H1 (cell line): ENCODE measurements around the gene TFPI2. TPM values are rescaled to one million over a fixed set of nuclear protein-coding genes. Genes with fewer than 3 reads are reported as not detected.

Experiments
- CTCF ChIA-PET: fragments of 300-600 bp; sonication (Branson Sonifier 250); formaldehyde crosslinking; loops from one replicate; lab custom pipeline; 2021; ENCODE audit not compliant: partially characterized antibody; lab: Charles Lee
- POLR2A ChIA-PET: fragments of 300-600 bp; sonication (Branson Sonifier 250); formaldehyde crosslinking; loops from one replicate; lab custom pipeline; 2021; ENCODE audit warnings: inconsistent platforms; ENCODE audit not compliant: partially characterized antibody; lab: Charles Lee
- DNase-seq, 2 experiments: peaks; one replicate each; pipeline versions ENCODE4 v3.0.0 to v3.0.0-alpha.2; 2010 to 2022; ENCODE audit warnings: low spot score in 2 of 2, low read depth in 1 of 2, mixed read lengths in 1 of 2
- FAIRE-seq: peaks from 2 replicates; lab custom pipeline; 2011; peaks lifted over from hg19 to GRCh38; lab: Jason Lieb, UNC
- H2AFZ ChIP-seq: 2 replicates; pipeline ENCODE4 v1.8.1; 2012; ENCODE audit warnings: low read length, inconsistent platforms
- H2AK5ac ChIP-seq: 2 replicates; pipeline ENCODE4 v1.6.1; 2013; ENCODE audit warnings: low read depth, low read length
- H2BK120ac ChIP-seq: replicated peaks from 2 replicates; pipeline ENCODE3; 2013; ENCODE audit warnings: low read depth, low read length, inconsistent platforms
- H2BK12ac ChIP-seq: 2 replicates; pipeline ENCODE4 v1.6.1; 2013; ENCODE audit warnings: low read depth, low read length
- H2BK15ac ChIP-seq: 2 replicates; pipeline ENCODE4 v1.6.1; 2013; ENCODE audit warnings: low read length
- H2BK20ac ChIP-seq: 2 replicates; pipeline ENCODE4 v1.6.1; 2013; ENCODE audit warnings: low read length
- H2BK5ac ChIP-seq: 2 replicates; pipeline ENCODE4 v1.6.1; 2013; ENCODE audit warnings: low read depth, low read length
- H3K14ac ChIP-seq: 2 replicates; pipeline ENCODE4 v1.6.1; 2013; ENCODE audit warnings: inconsistent platforms; ENCODE audit not compliant: insufficient read length
- H3K18ac ChIP-seq: 2 replicates; pipeline ENCODE4 v1.6.1; 2013; ENCODE audit warnings: low read length; ENCODE audit errors: extremely low read depth
- H3K23ac ChIP-seq: 2 replicates; pipeline ENCODE4 v1.6.1; 2013; ENCODE audit warnings: inconsistent platforms; ENCODE audit not compliant: insufficient read length
- H3K23me2 ChIP-seq: 2 replicates; pipeline ENCODE4 v1.6.1; 2013; ENCODE audit warnings: low read depth, low read length
- H3K27ac ChIP-seq: 2 replicates; pipeline ENCODE4 v1.6.1; 2011; ENCODE audit warnings: low read depth, low read length, inconsistent platforms
- H3K27me3 ChIP-seq, 4 experiments: replicated peaks in 1 of 4; 1 replicate in 1 of 4; 2 replicates in 3 of 4; pipeline versions ENCODE4 v1.6.1 to v1.8.1; 2011 to 2013; ENCODE audit warnings: low read length in 3 of 4, mild to moderate bottlenecking in 3 of 4, inconsistent platforms in 2 of 4, mixed read lengths in 2 of 4, moderate library complexity in 1 of 4; ENCODE audit not compliant: control insufficient read depth in 3 of 4, insufficient read depth in 3 of 4; ENCODE audit errors: extremely low read depth in 1 of 4
- H3K36me3 ChIP-seq, 4 experiments: 2 replicates each; pipeline versions ENCODE4 v1.6.1 to v1.8.1; 2011 to 2013; ENCODE audit warnings: mild to moderate bottlenecking in 4 of 4, low read length in 3 of 4, moderate library complexity in 2 of 4, control low read depth in 1 of 4, inconsistent platforms in 1 of 4; ENCODE audit not compliant: insufficient read depth in 4 of 4, control insufficient read depth in 2 of 4
- H3K4ac ChIP-seq: replicated peaks from 2 replicates; pipeline ENCODE3; 2013; ENCODE audit warnings: low read length, low read depth, mixed read lengths, inconsistent platforms; ENCODE audit not compliant: insufficient read length
- H3K4me1 ChIP-seq, 4 experiments: replicated peaks in 1 of 4; 1 replicate in 1 of 4; 2 replicates in 3 of 4; pipeline versions ENCODE4 v1.6.1 to v1.8.1; 2011 to 2013; ENCODE audit warnings: low read length in 3 of 4, inconsistent platforms in 2 of 4, mixed read lengths in 1 of 4; ENCODE audit not compliant: insufficient read depth in 4 of 4, control insufficient read depth in 3 of 4
- H3K4me2 ChIP-seq, 2 experiments: 2 replicates each; pipeline versions ENCODE4 v1.6.1 to v1.8.1; 2011 to 2013; ENCODE audit warnings: low read depth in 2 of 2, low read length in 2 of 2, control low read depth in 1 of 2, inconsistent platforms in 1 of 2, mild to moderate bottlenecking in 1 of 2; ENCODE audit not compliant: insufficient read depth in 1 of 2
- H3K4me3 ChIP-seq, 4 experiments: fragments of 200-600, 300-600 bp in 1 of 4; sonication (generic), shearing (Covaris generic), sonication (Bioruptor Twin) in 1 of 4; 2 replicates each; pipeline versions ENCODE4 v1.5.1 to v1.8.1; 2011 to 2016; ENCODE audit warnings: low read length in 4 of 4, low read depth in 3 of 4, control low read depth in 2 of 4, inconsistent platforms in 2 of 4, mild to moderate bottlenecking in 2 of 4, mixed read lengths in 1 of 4, moderate library complexity in 1 of 4; ENCODE audit not compliant: insufficient read depth in 2 of 4; ENCODE audit errors: extremely low read depth in 1 of 4
- H3K56ac ChIP-seq: replicated peaks from 2 replicates; pipeline ENCODE3; 2013; ENCODE audit warnings: low read depth, mild to moderate bottlenecking, mixed read lengths, low read length, inconsistent platforms; ENCODE audit not compliant: insufficient read length
- H3K79me1 ChIP-seq: 2 replicates; pipeline ENCODE4 v1.6.1; 2013; ENCODE audit warnings: low read depth, low read length, control low read depth
- H3K79me2 ChIP-seq, 2 experiments: 2 replicates each; pipeline versions ENCODE4 v1.6.1 to v1.8.1; 2012 to 2013; ENCODE audit warnings: low read length in 2 of 2, mild to moderate bottlenecking in 2 of 2, inconsistent platforms in 1 of 2; ENCODE audit not compliant: insufficient read depth in 2 of 2, control insufficient read depth in 1 of 2
- H3K9ac ChIP-seq, 4 experiments: replicated peaks in 1 of 4; 1 replicate in 1 of 4; 2 replicates in 3 of 4; pipeline versions ENCODE4 v1.6.1 to v1.8.1; 2011 to 2013; ENCODE audit warnings: low read depth in 3 of 4, low read length in 3 of 4, control low read depth in 2 of 4, mild to moderate bottlenecking in 2 of 4, moderate library complexity in 2 of 4, inconsistent platforms in 1 of 4; ENCODE audit errors: extremely low read depth in 1 of 4
- H3K9me3 ChIP-seq, 2 experiments: 2 replicates each; pipeline versions ENCODE4 v1.6.1 to v1.8.1; 2012 to 2013; ENCODE audit warnings: mild to moderate bottlenecking in 2 of 2, moderate library complexity in 2 of 2, control low read depth in 1 of 2, inconsistent platforms in 1 of 2, low read depth in 1 of 2, low read length in 1 of 2, mixed read lengths in 1 of 2; ENCODE audit not compliant: insufficient read depth in 2 of 2
- H4K20me1 ChIP-seq, 2 experiments: replicated peaks in 1 of 2; 2 replicates each; pipeline versions ENCODE3 to v1.8.1; 2011 to 2013; ENCODE audit warnings: inconsistent platforms in 2 of 2, low read length in 2 of 2, mild to moderate bottlenecking in 1 of 2; ENCODE audit not compliant: insufficient read depth in 2 of 2, control insufficient read depth in 1 of 2
- H4K5ac ChIP-seq: 2 replicates; pipeline ENCODE4 v1.6.1; 2013; ENCODE audit warnings: low read length, low read depth, mixed read lengths, inconsistent platforms; ENCODE audit not compliant: insufficient read length
- H4K8ac ChIP-seq: 2 replicates; pipeline ENCODE4 v1.8.0; 2013; ENCODE audit warnings: mild to moderate bottlenecking, moderate library complexity, low read length, inconsistent platforms; ENCODE audit not compliant: insufficient read depth; ENCODE audit errors: extremely low read depth
- H4K91ac ChIP-seq: replicated peaks from 2 replicates; pipeline ENCODE3; 2013; ENCODE audit warnings: low read length, mixed read lengths, inconsistent platforms; ENCODE audit not compliant: insufficient read length
- BACH1 ChIP-seq: IDR thresholded peaks from 2 replicates; pipeline ENCODE4 v1.6.1; 2012; ENCODE audit warnings: low read length, improper control_type of control experiment
- BRCA1 ChIP-seq: IDR thresholded peaks from 2 replicates; pipeline ENCODE4 v1.6.1; 2012; ENCODE audit warnings: low read depth, low read length, improper control_type of control experiment
- CBX5 ChIP-seq: fragments of 300-800, 300-1000 bp; sonication (generic); IDR thresholded peaks from 2 replicates; pipeline ENCODE4 v1.7.1; 2016; ENCODE audit warnings: antibody characterized with exemption, low read length, low read depth
- HDAC6 ChIP-seq: IDR thresholded peaks from one replicate; pipeline ENCODE4 v1.7.1; 2012; ENCODE audit warnings: low read depth, mild to moderate bottlenecking, inconsistent platforms, low read length, moderate library complexity
- JUND ChIP-seq: IDR thresholded peaks from 2 replicates; pipeline ENCODE4 v1.6.1; 2011; ENCODE audit warnings: mild to moderate bottlenecking, improper control_type of control experiment, low read length
- KDM4A ChIP-seq: IDR thresholded peaks from one replicate; pipeline ENCODE4 v1.7.1; 2012; ENCODE audit warnings: low read depth, mild to moderate bottlenecking, moderate library complexity, low read length, inconsistent platforms; ENCODE audit not compliant: severe bottlenecking
- POLR2AphosphoS5 ChIP-seq: IDR thresholded peaks from 2 replicates; pipeline ENCODE4 v1.6.1; 2011; ENCODE audit warnings: low read depth, low read length
- POU5F1 ChIP-seq: IDR thresholded peaks from 2 replicates; pipeline ENCODE4 v1.6.1; 2011; ENCODE audit warnings: low read depth, mild to moderate bottlenecking, low read length, moderate library complexity
- RNF2 ChIP-seq: fragments of 200-900, 300-1000 bp; sonication (generic); IDR thresholded peaks from 2 replicates; pipeline ENCODE4 v1.7.1; 2016; ENCODE audit warnings: borderline replicate concordance, low read depth, mild to moderate bottlenecking, antibody characterized with exemption, low read length; ENCODE audit not compliant: poor library complexity, severe bottlenecking; ENCODE audit errors: missing control alignments
- SIN3A ChIP-seq, 2 experiments: IDR thresholded peaks in 1 of 2; conservative IDR thresholded peaks in 1 of 2; 2 replicates each; pipeline ENCODE4 v1.6.1; 2011 to 2012; ENCODE audit warnings: low read length in 2 of 2, improper control_type of control experiment in 1 of 2, low read depth in 1 of 2, mild to moderate bottlenecking in 1 of 2
- SP1 ChIP-seq: IDR thresholded peaks from 2 replicates; pipeline ENCODE4 v1.6.1; 2011; ENCODE audit warnings: low read depth, low read length
- TAF1 ChIP-seq: IDR thresholded peaks from 2 replicates; pipeline ENCODE4 v1.6.1; 2011; ENCODE audit warnings: mild to moderate bottlenecking, low read depth, low read length
- TEAD4 ChIP-seq: IDR thresholded peaks from 2 replicates; pipeline ENCODE4 v1.6.1; 2012; ENCODE audit warnings: low read depth, low read length, inconsistent platforms, mixed read lengths
- YY1 ChIP-seq: IDR thresholded peaks from 2 replicates; pipeline ENCODE4 v1.6.1; 2011; ENCODE audit warnings: low read depth, mild to moderate bottlenecking, low read length
- WGBS, 2 experiments: shearing (Covaris generic) in 1 of 2; methylation state at CpG; one replicate each; pipeline versions ENCODE4 v1.1.6 to v1.1.7; 2013 to 2015; ENCODE audit warnings: low lambda C conversion rate in 2 of 2, mixed read lengths in 2 of 2, inconsistent platforms in 1 of 2, low coverage in 1 of 2, missing lambda C conversion rate in 1 of 2; ENCODE audit not compliant: insufficient replicate concordance in 2 of 2, insufficient coverage in 1 of 2, insufficient read length in 1 of 2; ENCODE audit errors: extremely low coverage in 1 of 2, missing lambda C conversion rate in 1 of 2; 5-methylcytosine and 5-hydroxymethylcytosine counted together
- polyA plus RNA-seq, 7 experiments: library from polyadenylated mRNA; depleted of rRNA in 3 of 7; stranded (reverse) in 5 of 7; unstranded in 2 of 7; fragments of >200 nt in 5 of 7; fragments of 200-250 nt in 2 of 7; gene quantifications; 1 replicate in 5 of 7; 2 replicates in 1 of 7; 4 replicates in 1 of 7; pipeline versions ENCODE4 v1.2.1 to v1.2.3, GENCODE V29; 2011 to 2013; ENCODE audit warnings: missing spikeins in 2 of 7, mixed read lengths in 2 of 7
- total RNA-seq: library from RNA; stranded (reverse); fragmentation: NEBNext Ultra II Directional; extraction: Animal tissue kit (Norgen Biotek cat#: 25700); gene quantifications from 2 replicates; pipeline ENCODE4 v1.2.1, GENCODE V29; 2021

The TFPI2 gene
- total and polyA plus RNA-seq, 2 of the 8 experiments (the other 6 are each of a cell fraction or from before 2014, with no cell fraction given) = 6.8 to 8.9 TPM

GRCh38 chr7:93837245-93837644, 53.3 kb downstream of the TFPI2 start:
- Histone ChIP-seq H3K9ac (no peak overlapping the region), H3K4me1 (peaks cover 0 to 2% (median 0%) of the 10 kb centered on the region in 4 experiments; a peak in 1 of 7 replicates), H3K56ac (no peak overlapping the region), H3K4ac (no peak overlapping the region), H2BK5ac (no peak overlapping the region), H4K8ac (no peak overlapping the region), H4K5ac (no peak overlapping the region), H2BK15ac (no peak overlapping the region), H3K4me3 (no peak overlapping the region), H3K36me3 (no peaks in the 10 kb centered on the region)
- CTCF ChIA-PET = interaction anchor here (0.6 to 0.7 kb wide), 3 partner anchors 46 to 393 kb away, joined by 3 to 4 read pairs (median 4); no protein-coding TSS in a partner anchor
- WGBS, 2 experiments = 85% methylated on average over 3 of the region's 3 CpGs; no CpG with 5 or more reads in 1 of the 2 experiments
- DNase-seq = no peak
- TF ChIP-seq BACH1 = no peak
- no peak for TF ChIP-seq KDM4A
- no peak for TF ChIP-seq SP1
- no peak for TF ChIP-seq CBX5
- TF ChIP-seq TAF1 = no peak
- TF ChIP-seq TEAD4 = no peak
- TF ChIP-seq SIN3A (conservative IDR thresholded peaks at IDR 0.05 in 1 of 2, IDR thresholded peaks at IDR 0.05 in 1 of 2; ENCODE audit: low read depth in 1 of 2, low read length in 2 of 2) = no peak
- no peak for TF ChIP-seq POLR2AphosphoS5
- no peak for TF ChIP-seq HDAC6
- no peak for TF ChIP-seq RNF2
- TF ChIP-seq JUND = no peak
- no peak for TF ChIP-seq YY1
- no peak for TF ChIP-seq BRCA1
- TF ChIP-seq POU5F1 = no peak
- TF ChIP-seq, all 59 proteins: peak for 0
- Histone ChIP-seq H2BK120ac (no peak overlapping the region), H3K27me3 (no peaks in the 10 kb centered on the region), H2BK12ac (no peak overlapping the region), H3K79me1 (no peaks in the 10 kb centered on the region), H3K79me2 (no peaks in the 10 kb centered on the region), H2BK20ac (no peak overlapping the region), H3K14ac (no peak overlapping the region), H3K23me2 (no peaks in the 10 kb centered on the region; the same call in 1 of the 2 replicates), H3K27ac (no peak overlapping the region), H3K4me2 (no peak overlapping the region), H4K91ac (no peak overlapping the region), H3K23ac (no peak overlapping the region), H2AK5ac (no peak overlapping the region), H3K9me3 (no peaks in the 10 kb centered on the region), H4K20me1 (no peaks in the 10 kb centered on the region), H3K18ac (no peak overlapping the region), H2AFZ (no peak overlapping the region)
- POLR2A ChIA-PET = interaction anchor here (0.6 kb wide), 1 partner anchor 361 kb away, joined by 3 read pairs; no protein-coding TSS in a partner anchor
- no peak for FAIRE-seq
